ENCODE data around the gene SLC25A33.
A peak's percentile ranks its signal among the peaks of the same experiment; 100 is the strongest.
"Not testable (repeated sequence)": the region's sequence is repeated elsewhere in the genome, so short reads cannot be mapped to it uniquely, and the experiment has no call there.

Gene SLC25A33

DNA sequence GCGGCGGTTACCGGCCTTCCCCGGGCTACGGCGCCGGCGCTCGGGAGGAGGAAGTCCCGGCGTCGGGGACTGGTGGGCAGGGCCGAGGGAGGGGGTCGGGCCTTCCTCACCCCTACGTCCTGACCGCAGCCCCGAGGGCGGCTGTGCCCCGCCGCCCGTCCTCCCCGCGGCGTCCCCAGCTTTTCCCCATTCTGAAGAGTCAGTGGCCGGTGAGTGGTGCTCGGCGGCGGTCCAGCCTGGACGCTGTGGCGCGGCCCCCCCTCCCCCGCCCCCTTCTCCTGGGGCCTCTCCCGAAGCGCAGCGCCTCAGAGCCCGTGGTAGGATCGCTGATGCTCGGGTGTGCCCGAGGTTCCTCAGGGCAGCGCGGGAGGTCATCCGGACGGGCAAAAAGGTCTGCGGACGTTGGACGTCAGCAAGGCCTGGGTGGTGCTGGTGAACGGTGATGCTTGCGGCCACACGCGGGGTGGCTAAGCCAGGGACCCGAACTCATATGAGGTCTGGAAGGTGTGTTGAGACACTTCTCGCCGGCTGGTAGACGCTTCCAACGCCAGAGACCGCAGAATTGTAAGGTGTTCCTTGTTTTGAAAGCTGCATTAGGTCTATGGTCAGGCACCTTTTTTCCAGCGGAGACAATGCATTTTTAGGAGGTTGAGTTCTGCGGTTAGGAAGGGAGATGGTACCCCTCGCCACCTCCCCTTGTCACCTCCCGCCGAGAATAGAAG lies 725 bp downstream of the SLC25A33 start:
- DNase-seq (ENCODE audit: low read depth): no peak

DNA sequence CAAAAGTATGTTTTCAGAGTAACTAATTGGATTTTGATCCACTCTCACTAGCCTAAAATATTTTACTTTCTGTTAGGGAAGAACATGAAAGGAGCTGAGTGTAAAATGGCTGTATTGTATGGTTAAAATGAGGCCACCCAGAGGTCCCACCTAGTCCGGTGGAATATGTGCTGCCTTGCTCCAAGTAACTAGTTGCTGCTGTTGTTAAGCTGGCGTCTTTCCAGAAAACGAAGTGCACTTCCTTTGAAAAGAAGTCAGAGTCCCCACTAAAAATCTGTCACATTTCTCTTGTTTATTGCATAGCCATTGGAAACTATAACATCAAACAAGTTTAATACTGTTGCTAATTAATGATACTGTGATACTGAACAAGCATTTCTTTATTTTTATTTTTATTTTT lies 3.2 kb downstream of the SLC25A33 start:
- DNase-seq (ENCODE audit: low read depth): no peak

DNA sequence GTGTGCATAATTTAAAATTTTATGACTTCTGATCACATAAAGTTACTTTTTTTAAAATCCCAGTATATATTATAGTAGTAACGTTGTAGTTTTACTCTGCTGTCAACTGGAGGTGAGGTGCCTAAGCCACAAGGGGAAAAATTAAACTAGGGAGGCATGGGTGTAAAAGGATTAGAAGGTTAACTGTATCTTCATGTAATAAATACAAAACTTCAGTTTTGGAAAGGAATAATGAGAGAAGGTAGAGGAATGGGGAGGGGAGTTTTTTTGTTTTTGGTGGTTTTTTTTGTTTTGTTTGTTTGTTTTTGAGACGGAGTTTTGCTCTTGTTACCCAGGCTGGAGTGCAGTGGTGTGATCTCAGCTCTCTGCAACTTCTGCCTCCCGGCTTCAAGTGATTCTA lies 5.7 kb downstream of the SLC25A33 start:
- DNase-seq (ENCODE audit: low read depth): no peak

DNA sequence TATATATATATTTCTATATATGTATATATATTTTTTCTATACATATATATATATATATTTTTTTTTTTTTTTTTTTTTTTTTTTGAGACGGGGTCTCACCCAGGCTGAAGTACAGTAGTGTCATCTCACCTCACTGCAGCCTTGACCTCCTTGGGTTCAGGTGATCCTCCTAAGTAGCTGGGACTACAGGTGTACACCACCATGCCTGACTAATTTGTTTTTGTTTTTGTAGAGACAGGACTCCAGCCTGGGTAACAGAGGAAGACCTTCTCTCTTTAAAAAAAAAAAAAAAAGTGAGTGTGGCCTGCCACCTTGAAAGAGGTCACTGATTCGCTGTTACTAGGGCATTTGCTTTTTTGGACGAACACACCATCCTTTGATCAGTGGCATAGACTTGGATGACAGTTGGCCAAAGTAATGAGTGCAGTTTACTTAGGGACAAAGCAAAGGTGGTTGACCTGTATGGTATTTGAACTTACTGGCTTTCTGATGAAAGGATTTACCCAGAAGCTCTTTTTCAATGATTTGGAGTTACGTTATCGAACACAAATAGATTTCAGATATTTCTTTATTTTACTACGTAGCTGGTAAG lies 10.8 kb downstream of the SLC25A33 start:
- DNase-seq (ENCODE audit: low read depth): no peak

DNA sequence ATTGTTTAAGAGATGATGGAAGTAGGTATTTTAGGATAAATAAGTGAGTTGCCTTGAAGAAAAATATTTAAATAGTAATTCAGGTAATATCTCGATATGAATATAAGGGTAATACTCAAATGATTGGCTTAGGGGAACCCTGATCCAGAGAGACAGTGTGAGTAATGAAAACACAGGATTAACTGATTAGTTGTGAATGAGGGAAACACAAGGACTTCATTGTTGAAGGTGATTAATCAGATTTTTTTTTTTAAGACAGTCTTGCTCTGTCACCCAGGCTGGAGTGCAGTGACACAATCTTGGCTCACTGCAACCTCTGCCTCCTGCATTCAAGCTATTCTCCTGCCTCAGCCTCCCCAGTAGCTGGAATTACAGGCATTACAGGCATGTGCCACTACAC lies 12.7 kb downstream of the SLC25A33 start:
- DNase-seq (ENCODE audit: low read depth): no peak

DNA sequence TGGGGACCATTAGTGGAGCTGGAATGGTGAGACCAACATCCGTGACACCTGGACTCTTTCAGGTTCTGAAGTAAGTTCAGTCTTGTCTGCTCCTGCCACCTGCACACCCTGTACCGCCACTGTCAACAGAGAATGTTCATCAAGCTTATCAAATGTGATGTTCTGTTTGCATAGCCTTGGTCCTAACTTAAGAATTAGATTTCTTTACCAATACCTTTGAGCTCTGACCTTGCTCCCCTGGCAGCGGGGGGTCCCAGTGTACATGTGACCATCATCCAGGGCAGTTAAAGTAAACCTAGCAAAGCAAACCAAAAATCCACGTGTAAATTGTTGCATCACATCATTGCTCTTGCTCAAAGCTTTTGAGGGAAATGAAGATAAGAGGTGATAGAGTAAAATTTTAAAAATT lies 14.5 kb downstream of the SLC25A33 start:
- no peak for DNase-seq (ENCODE audit: low read depth)

DNA sequence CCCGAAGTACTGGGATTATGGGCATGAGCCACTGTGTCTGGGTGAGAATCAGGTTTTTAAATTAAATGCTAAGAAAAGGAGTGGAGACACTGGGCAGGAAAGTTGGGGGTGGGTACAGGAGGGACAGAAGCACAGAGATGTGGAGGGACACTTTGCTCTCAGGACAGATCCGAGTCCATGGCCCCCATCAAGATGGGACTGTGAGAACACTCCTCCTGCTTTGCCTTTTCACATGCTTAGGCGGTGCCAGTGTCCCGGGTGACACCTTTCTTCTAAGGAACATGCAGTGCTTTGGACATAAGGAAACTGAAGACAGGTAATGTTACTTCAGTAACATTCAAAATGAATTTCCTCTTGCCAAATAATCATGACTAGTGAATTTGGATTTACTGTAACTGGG lies 16.7 kb downstream of the SLC25A33 start:
- no peak for DNase-seq (ENCODE audit: low read depth)

DNA sequence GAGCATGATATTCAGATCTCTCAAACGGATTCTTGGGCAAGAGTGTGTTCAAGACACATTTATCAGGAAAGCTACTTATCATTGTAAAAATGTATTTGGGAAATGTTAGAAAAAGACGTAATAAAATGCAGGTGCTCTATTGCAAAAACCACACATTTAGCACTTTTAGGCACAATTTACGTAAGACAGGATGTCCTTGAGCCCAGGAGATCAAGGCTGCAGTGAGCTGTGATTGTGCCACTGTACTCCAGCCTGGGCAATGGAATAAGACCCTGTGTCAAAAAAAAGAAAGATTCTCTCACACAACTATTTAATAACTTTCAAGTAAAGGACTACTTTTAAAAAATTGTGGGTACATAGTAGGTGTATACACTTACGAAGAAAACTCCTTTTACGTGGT lies 18.4 kb downstream of the SLC25A33 start:
- DNase-seq (ENCODE audit: low read depth): no peak

DNA sequence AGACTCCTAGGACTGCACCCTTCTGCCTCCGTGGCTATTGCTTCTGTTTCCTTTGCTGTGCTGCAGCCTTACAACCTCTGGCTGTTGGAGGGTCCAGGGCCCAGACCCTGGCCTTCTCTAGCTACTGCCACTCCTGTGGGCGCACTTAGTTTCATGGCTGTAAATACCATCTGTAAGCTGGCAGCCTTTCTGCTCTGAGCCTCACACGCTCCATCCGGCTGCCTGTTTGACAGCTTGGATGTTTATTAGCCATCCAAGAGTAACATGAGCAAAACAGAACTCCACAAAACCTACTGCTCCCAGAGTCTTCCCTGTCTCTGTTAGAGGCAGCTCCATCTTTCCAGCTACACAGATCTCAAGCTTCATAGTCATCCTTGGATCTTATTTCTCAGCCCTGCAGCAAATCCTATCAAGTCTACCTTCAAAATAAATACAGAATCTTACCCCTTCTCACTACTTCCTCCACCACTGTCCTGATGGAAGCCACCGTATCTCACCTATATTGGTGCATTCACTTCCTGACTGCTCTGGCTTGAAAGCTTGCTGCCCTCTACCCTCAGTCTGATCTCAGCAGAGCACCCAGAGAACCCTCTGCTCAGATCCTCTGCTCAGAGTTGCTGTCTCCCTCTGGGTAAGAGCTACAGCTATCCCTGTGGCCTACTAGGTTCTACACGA lies 19.1 kb downstream of the SLC25A33 start:
- DNase-seq (ENCODE audit: low read depth): no peak

DNA sequence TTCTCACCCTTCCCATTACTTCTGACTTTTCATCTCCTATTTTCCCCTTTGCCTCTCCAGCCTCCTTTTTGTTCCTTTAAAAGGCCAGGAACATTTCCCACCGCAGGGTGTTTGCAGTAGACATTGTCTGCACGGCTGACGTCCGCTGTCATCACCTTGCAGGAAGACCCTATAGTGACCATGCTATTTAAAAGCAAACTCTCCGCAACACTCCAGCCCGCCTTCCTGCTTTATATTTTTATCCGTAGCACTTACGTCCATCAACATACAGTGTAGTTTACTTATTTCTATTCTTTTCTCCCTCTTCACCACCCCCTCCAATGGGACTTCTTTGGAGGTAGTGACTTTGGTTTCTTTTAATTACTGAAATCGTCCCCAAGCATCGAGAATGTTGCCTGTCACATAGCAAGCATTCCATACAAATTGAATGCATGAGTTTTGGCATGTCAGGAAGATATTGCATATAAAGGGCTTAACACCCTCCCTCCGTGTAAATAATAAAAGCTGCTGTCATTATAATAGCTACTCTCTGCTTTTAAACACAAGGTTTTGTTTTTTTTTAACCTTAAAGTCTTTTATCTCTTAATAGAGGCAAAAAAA lies 19.8 kb downstream of the SLC25A33 start:
- no peak for DNase-seq (ENCODE audit: low read depth)

DNA sequence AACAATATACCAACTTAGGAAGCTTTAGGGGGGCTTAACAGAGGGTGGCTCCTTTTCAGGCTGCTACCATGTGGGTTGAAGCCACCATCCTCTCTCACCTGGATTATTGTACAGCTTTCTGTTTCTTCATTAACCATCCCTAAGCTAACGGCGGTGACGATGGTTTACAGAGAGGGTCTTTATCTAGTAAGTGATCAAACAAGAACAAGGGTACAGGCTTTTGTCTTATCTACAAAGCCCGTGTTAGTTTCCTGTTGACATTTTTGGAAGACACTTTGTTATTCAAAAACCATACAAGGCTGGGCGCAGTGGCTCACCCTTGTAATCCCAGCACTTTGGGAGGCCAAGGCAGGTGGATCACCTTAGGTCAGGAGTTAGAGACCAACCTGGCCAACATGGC lies 20.4 kb downstream of the SLC25A33 start:
- no peak for DNase-seq (ENCODE audit: low read depth)

DNA sequence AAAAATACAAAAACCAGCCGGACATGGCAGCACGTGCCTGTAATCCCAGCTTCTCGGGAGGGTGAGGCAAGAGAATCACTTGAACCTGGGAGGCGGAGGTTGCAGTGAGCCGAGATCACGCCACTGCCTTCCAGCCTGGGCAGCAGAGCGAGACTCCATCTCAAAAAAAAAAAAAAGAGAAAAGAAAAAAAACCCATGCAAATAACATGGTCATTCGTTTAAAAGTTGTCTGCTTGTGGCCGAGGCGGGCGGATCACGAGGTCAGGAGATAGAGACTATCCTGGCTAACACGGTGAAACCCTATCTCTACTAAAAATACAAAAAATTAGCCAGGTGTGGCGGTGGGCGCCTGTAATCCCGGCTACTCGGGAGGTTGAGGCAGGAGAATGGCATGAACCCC lies 20.8 kb downstream of the SLC25A33 start:
- not testable (repeated sequence) for DNase-seq (ENCODE audit: low read depth)

DNA sequence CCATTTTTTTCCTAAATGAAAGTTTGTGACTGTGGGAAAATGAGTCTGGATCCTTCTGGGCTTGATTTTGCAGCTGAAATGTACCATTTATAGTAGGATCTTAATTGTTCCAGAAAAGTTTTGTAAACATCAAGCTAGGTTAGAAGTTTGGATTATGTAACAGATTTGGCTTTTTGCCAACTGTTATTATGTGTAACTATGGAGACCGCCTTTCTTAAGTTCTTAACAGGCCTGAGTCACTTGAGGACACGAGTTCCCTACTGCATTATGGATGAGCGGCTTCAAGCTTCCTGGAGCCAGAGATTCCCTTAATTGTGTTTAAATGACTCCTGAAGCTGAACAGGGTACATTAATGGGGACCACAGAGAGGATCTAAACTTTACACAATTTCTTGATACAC lies 22.2 kb downstream of the SLC25A33 start:
- no peak for DNase-seq (ENCODE audit: low read depth)

DNA sequence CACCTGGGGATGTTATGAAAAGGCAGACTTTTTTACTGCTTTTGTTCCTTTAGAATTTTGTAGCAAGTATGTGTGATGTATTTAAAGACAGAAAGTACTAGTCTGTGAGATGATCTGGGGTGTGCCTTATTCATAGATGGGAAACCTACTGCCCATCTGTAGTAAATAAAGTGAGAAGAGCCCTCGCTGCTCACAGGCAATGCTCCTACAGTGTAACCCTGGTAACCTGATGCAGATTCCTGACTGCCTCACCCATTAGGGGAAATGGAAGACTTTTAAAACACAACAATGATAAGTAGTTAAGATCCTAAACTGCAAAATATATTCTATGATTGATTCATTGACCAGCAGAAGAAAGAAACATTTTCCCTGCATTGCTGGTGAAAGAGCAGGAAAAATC lies 30.0 kb downstream of the SLC25A33 start:
- no peak for DNase-seq (ENCODE audit: low read depth)

DNA sequence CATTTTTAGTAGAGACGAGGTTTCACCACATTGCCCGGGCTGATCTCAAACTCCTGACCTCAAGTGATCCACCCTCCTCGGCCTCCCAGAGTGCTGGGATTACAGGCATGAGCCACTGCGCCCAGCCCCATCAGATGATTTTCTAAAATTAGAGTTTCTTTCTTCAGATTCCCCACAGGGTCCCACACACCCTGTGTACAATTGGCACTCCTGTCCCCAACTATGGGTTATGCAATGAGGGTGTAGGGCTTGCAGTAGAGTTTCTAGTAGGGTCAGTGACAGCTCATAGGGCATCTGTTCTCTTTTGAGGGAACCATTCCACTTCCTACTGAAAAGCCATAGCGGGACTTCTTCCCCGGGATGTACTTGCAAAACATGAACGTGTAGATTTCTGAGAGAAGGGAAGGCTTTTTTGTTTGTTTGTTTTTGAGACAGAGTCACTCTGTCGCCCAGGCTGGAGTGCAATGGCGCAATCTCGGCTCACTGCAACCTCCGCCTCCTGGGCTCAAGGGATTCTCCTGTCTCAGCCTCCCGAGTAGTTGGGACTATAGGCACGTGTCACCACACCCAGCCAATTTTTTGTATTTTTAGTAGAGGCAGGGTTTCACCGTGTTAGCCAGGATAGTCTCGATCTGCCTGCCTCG lies 31.7 kb downstream of the SLC25A33 start:
- DNase-seq (ENCODE audit: low read depth): not testable (repeated sequence)

DNA sequence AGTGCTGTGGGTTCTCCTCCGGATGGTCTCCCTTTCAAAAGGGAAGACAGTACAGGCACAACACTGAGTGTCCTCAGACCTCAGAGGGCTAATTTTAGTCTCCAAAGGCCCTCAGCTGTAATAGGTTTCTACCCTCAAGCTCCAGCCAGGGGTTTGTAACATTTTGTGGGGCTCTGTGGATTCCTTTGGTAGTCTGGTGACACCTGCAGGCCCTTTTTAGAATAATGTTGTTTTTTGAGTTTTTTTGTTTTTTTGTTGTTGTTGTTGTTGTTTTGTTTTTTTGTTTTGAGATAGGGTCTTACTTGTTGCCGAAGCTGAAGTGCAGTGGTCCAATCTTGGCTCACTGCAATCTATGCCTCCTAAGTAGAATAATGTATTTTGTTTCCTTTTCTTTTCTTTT lies 34.5 kb downstream of the SLC25A33 start:
- DNase-seq (ENCODE audit: low read depth): no peak

DNA sequence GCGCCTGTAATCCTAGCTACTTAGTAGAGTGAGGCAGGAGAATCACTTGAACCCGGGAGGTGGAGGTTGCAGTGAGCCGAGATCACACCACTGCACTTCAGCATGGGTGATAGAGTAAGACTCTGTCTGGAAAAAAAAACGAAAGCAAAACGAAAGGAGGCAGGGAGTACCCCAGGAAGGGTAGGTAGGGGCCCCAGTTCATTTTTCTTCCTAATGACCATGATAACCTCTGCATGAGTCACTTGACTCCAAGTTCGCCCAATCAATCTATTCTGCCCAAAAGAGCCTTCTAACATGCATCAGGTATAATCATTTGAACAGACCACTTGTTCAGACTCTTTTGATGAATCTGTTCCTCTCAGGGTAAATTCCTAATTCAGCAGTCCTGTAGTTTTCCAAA lies 36.2 kb downstream of the SLC25A33 start:
- no peak for DNase-seq (ENCODE audit: low read depth)

DNA sequence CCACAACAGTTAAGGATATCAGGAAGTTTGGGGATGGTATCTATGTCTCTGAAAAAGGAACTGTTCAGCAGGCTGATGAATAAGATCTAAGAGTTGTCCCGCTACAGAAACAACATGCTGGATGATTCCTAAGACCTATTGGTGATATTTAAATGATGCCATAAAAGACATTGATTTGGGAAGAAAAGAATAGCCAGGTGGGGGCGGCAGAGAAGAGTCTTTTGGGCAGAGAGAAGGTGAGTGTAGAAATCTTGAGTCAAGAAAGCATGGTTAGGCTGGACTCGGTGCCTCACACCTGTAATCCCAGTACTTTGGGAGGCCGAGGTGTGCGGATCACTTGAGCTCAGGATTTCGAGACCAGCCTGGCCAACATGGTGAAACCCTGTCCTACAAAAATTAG lies 37.6 kb downstream of the SLC25A33 start:
- DNase-seq (ENCODE audit: low read depth): no peak

DNA sequence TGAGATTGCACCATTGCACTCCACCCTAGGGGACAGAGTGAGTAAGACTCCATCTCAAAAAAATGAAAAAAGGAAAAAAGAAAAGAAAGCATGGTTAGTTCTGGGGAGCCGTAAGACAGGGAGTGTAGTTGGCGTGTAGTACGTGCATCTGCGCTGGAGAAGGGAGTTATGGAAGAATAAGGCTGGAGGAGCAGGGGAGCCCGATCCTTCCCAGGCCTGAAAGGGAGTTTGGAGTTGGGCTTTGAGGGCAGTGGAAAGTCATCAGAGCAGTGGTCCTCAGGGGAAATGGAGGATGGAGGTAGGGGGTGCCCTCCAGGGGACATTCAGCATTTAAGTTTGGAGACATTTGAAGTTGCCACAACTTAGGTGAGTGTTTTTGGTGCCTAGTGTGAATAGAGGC lies 38.2 kb downstream of the SLC25A33 start:
- no peak for DNase-seq (ENCODE audit: low read depth)

DNA sequence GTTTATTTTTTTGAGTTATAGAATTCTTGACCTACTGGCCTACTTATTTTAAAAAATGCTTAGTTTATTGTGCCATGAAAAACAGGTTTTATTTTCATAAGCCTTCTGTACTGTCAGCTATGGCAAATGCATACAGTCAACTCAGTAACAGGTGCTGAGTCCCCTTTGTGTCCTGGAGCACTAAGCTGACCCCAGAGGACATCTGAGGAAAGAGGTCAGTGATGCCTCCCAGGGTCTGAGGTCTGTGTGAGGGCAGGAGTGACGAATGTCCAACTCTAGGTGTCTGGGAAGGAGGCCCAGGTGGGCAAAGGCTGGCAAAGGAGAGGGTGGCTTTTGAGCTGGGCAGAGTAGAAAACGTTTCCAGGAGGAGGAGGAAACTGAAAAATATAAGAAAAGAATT lies 41.7 kb downstream of the SLC25A33 start:
- no peak for DNase-seq (ENCODE audit: low read depth)

DNA sequence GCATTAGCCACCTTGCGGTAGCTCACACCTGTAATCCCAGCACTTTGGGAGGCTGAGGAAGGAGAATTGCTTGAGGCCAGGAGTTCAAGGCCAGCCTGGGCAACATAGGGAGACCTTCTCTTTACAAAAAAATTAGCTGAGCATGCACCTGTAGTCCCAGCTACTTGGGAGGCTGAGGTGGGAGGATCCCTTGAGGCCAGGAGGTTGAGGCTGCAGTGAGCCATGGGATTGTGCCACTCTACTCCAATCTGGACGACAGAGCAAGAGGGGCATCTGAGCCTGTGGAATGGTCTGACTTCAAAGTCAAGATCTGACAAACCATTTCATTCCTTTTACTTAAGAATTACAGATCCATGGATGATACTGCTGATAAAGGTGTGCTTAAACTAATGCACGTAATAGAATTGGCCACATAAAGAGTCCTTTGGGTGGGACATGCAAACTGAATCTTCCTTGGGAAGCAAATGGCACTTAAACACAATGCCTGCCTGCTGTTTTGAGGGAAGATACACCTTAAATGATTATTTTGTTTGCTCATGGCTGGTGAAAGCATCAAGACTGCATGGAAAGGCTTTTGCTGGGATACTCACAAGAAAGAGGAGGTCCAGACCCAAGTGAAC lies 47.0 kb downstream of the SLC25A33 start:
- no peak for DNase-seq (ENCODE audit: low read depth)

DNA sequence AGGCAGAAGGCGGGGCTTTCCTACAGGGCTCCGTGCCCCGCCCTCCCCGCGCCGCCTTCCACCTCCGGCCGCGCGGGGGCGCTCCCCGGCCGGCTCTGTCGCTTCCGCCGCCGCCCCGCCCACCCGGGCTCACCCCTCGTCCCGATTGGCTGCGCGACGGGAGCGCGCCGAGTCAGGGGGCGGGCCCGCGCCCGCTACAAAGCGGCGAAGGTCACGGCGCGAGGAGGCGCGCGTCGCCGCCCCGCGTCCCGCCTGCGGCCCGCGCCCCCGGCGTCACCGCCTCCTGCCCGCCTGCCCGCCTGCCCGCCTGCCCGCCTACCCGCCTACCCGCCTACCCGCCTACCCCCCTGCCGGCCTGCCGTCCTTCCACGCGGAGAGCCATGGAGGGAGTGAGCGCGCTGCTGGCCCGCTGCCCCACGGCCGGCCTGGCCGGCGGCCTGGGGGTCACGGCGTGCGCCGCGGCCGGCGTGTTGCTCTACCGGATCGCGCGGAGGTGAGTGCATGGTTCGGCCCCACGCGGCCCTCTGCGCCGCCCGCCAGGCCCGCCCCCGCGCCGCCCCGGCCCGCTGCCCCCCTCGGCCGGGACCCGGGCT lies 49.4 kb downstream of the SLC25A33 start, which contains the start of gene TMEM201:
TMEM201 (plus strand) TSS at position 361 of the 593 bp plus-strand sequence; CDS start at position 381, 20 bp downstream.
- DNase-seq (ENCODE audit: low read depth): peak; percentile 62
